ENCODE results near the gene PCF11.

The PCF11 gene

DNA sequence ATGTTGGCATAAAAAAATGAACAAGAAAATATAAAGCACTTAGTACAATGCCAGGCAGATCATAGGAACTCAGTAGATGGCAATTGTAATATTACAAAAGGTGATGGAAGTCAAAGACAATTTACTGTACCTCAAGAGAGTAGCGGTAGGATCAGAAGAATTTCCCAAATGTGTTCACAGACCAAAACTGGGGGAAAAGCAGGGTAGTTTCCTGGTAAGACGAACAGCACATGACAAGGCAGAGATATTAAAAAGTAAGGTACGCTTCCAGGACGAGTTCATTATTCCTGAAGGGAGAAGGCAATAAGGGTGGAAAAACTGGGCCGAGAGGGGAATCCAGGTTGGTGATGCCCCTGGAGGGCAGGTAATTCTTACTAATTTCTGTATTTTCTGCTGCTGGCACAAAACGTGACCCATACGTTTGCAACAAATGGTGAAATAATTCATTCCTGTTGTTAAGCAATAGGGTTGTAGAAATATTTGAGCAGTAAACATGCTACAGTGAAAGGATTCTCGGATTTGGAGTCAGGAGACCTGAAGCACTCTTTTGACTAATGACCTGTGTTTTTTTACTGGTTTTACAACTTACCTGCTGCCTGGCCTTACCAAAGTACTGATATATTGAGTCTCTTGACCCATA lies 35.8 kb downstream of the PCF11 start:
- DNase-seq (ENCODE audit: low spot score): no peak

GRCh38 chr11:83193315-83194280 lies 36.7 kb downstream of the PCF11 start, which contains the start of gene ANKRD42:
Gene ANKRD42, plus strand, starts transcription at chr11:83193712. Its CDS starts 959 bp downstream, at chr11:83194671.
- DNase-seq (ENCODE audit: low spot score): peak; percentile 96

GRCh38 chr11:83194281-83195142 lies 37.6 kb downstream of the PCF11 start:
- DNase-seq (ENCODE audit: low spot score): peak; percentile 81

DNA sequence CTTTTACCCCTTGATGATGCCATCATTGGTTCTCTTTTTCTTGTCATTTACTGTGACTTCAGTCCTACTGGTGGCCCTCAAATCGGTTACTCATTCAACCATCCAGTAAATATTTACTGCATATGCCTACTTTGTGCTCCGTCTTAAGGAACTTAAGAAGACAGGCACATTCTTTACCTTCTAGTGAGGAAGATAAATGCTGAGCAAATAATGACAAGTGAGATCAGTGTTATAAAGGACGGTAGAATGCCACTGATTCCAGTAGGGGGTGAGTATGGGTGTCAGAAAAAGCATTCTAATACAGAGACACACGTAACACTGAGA lies 38.2 kb downstream of the PCF11 start:
- peak; percentile 36 for DNase-seq (ENCODE audit: low spot score)

GRCh38 chr11:83195649-83196048 lies 38.7 kb downstream of the PCF11 start:
- no peak for DNase-seq (ENCODE audit: low spot score)

DNA sequence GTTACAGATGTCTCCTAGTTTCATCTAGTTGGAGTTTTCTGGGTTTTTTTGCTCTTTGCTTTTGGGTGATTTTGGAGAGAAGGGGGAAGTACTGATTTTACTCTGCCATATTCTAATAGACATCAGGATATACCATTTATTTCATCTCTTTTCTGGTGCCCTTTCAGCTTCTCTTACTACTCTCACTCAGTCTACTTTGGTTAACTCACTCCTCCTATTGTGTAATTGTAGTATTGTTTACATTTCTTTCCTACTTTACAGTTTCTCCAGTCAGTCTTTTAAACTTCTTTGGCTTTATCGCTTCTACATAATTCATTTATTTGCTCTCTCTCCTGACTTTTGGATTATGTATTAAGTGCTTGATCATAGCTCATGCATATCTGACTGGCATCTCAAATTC lies 43.1 kb downstream of the PCF11 start:
- no peak for DNase-seq (ENCODE audit: low spot score)

DNA sequence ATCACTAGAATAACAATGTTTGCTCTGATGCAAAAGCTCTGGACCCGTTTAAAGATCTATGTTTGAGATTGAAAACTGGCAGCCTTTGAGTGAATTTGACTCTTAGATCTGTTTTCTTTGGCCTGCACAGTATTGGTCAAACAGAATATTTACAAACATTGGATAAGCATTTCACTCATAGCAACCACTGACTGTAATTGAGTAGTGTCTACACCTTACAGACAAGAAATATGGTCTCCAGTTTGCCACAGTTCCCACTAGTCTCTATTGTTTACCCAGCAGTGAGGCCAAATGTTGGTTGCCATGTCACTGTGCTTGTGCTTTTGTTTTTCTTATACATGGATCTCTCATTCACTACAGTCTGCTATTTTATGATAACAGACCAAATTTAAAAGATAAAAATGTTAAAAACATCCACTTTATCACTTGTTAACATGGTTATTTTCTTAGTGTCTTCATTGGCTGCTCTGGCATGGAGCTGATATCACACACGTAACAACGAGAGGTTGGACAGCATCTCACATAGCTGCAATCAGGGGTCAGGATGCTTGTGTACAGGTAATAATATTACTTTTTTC lies 48.8 kb downstream of the PCF11 start:
- no peak for DNase-seq (ENCODE audit: low spot score)

DNA sequence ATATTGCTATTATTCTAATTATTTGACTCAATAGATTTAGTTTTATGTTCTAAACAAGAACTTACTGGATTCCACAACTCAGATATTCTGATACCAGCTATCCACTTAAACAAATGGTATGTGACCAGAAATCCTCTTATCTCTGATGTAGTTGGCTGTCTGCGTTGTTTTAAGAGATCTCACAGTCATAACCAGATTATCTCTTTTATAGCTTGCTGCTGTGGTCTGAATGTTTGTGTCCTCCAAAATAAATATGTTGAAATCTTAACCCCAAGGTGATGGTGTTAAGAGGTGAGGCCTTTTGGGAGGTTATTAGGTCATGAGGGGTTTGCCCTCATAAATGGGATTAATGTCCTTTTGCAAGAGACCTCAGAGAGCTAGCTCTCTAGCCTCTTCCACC lies 49.3 kb downstream of the PCF11 start:
- no peak for DNase-seq (ENCODE audit: low spot score)

- DNase-seq (ENCODE audit: low spot score): peak; percentile 11
Measured at GRCh38 chr11:83206771-83207382, 49.9 kb downstream of the PCF11 start.

- no peak for DNase-seq (ENCODE audit: low spot score)
Measured at GRCh38 chr11:83219095-83219494, 62.2 kb downstream of the PCF11 start.

DNA sequence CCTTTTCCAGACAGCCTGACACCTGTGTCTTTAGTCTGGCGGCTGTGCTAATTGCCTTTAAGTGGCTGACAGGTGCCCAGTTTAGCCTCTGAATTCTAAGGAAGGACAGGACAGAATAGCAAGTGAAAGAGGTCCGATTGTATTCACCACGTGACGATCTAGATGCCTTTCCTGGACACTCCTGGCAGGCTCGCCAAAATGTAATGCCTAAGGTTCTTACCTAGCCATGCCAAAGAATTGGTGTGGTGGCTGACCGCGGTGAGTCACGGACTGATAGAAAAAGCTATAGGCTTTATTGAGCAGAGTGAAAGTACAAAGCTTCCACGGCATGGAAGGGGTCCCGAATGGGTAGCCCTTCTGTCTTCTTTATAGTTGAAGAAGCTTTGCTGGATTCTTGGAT lies 63.3 kb downstream of the PCF11 start:
- no peak for DNase-seq (ENCODE audit: low spot score)

DNA sequence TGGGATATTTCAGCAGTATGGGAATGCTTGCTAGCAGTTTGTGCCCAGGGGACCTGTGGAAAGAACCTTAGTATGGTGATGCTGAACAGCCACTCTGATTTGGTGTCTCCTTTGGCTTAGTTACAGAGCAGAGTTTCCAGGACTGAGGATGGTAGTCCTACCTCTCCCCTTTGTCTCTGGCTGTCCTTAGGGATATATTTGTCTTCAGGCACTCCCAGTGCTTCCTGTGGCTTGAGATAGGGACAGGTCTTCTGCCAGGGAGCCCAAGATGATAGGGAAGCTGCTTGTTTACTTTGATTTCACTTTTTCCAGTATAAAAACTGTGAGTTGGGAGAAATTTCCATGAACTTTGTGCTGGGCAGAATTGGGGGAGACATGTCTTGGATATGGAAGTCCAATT lies 64.8 kb downstream of the PCF11 start:
- no peak for DNase-seq (ENCODE audit: low spot score)

DNA sequence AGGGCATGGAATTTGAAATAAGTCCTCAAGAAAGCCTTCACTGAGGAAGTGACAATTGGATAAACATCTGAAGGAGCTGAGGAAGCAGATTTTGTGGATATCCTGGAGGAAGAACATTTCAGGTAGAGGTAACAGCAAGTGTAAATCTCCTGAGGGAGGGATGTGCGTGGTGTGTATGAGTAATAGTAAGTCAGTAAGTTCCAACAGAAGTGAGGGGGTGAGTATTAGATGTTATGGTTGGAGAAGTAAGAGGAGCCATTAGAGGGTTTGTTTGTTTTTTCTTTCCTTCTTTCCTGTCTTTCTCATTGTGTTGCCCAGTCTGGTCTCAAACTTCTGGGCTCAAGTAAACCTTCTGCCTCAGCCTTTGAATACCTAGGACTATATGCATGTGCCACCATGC lies 65.6 kb downstream of the PCF11 start:
- DNase-seq (ENCODE audit: low spot score): peak; percentile 24

- DNase-seq (ENCODE audit: low spot score): no peak
Measured at GRCh38 chr11:83223457-83223856, 66.5 kb downstream of the PCF11 start.

DNA sequence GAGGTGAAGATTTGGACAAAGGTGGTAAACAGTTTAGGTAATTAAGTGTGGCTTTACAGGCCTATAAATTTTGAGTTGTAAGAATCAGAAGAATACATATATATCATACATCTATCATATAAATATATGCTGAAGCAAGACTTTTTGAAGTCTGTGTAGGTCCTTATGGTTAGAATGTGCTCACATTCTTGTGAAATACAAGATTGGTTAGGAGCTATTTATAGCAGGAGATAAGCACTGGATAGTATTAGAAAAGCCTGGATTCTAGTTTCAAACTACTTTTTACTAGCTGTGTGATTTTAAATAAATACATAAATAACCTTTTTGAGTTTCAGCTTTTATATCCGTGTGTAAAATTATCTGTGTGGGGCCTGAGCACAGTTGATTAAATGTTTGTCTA lies 78.9 kb downstream of the PCF11 start:
- no peak for DNase-seq (ENCODE audit: low spot score)
